Placental pericyte (primary cell): ENCODE measurements around the gene HIF3A. TPM values are rescaled to one million over a fixed set of nuclear protein-coding genes. Genes with fewer than 3 reads are reported as not detected.

ENCODE experiments used
- small RNA-seq: library from RNA; depleted of rRNA; stranded (forward); fragments of <200 nt; gene quantifications from one replicate; pipeline ENCODE3, GENCODE V24; 2012; ENCODE audit warnings: low replicate concordance
- total RNA-seq: library from RNA; depleted of rRNA; stranded (reverse); fragments of >200 nt; gene quantifications from 2 replicates; pipeline ENCODE4 v1.2.3, GENCODE V29; 2012

Gene HIF3A
- total RNA-seq: 3.7 and 5.5 TPM in 2 replicates

GRCh38 chr19:46296722-46297461 lies at the start of gene HIF3A:
HIF3A (plus strand) TSS chr19:46297042; CDS start chr19:46297077, 35 bp downstream.

GRCh38 chr19:46346821-46347571 lies 50.2 kb downstream of the HIF3A start, which contains the start of gene PPP5C:
PPP5C (plus strand) TSS chr19:46347087; CDS start chr19:46347097, 10 bp downstream.

Small RNA genes within 50 kb of the gene (small RNA-seq; reads per million reads assigned to genes)
- gene RNU6-924P: not detected

Other genes starting within 250 kb of the HIF3A start
- not detected in 2 replicates for gene IGFL3, start 172.4 kb upstream of the HIF3A start, total RNA-seq
- 0.29 TPM in 1 of 2 replicates, not detected in the other for gene IGFL2, start 148.8 kb upstream of the HIF3A start, total RNA-seq
- gene IGFL1, start 67.3 kb upstream of the HIF3A start, total RNA-seq: not detected in 2 replicates
- gene PPP5C, start 50.0 kb downstream of the HIF3A start, total RNA-seq: 58.2 and 107 TPM in 2 replicates
- 14.9 and 18.2 TPM in 2 replicates for gene CCDC8, start 116.5 kb downstream of the HIF3A start, total RNA-seq
- gene PNMA8C, start 131.9 kb downstream of the HIF3A start, total RNA-seq: under 0.01 TPM in 2 replicates
- 2.2 and 13.3 TPM in 2 replicates for gene PNMA8A, start 174.5 kb downstream of the HIF3A start, total RNA-seq
- gene PNMA8B, start 198.8 kb downstream of the HIF3A start, total RNA-seq: 0.14 and 0.44 TPM in 2 replicates